ENCODE data around the gene PRELP.
A peak's percentile ranks its signal among the peaks of the same experiment; 100 is the strongest.
"Not testable (repeated sequence)": the region's sequence is repeated elsewhere in the genome, so short reads cannot be mapped to it uniquely, and the experiment has no call there.

Gene PRELP

GRCh38 chr1:203453616-203454015, 22.0 kb upstream of the PRELP start:
- DNase-seq (ENCODE audit: low read depth, low spot score) = no peak

- peak; percentile 35 for DNase-seq (ENCODE audit: low read depth, low spot score)
These were observed 20.6 kb upstream of the PRELP start for GRCh38 chr1:203454986-203455471.

- no peak for DNase-seq (ENCODE audit: low read depth, low spot score)
These were observed 19.9 kb upstream of the PRELP start for GRCh38 chr1:203455706-203456105.

- no peak for DNase-seq (ENCODE audit: low read depth, low spot score)
These were observed 19.0 kb upstream of the PRELP start for GRCh38 chr1:203456577-203456976.

- DNase-seq (ENCODE audit: low read depth, low spot score) = no peak
These were observed 17.5 kb upstream of the PRELP start for GRCh38 chr1:203458078-203458477.

- no peak for DNase-seq (ENCODE audit: low read depth, low spot score)
These were observed 15.9 kb upstream of the PRELP start for GRCh38 chr1:203459671-203460201.

- no peak for DNase-seq (ENCODE audit: low read depth, low spot score)
These were observed 13.9 kb upstream of the PRELP start for GRCh38 chr1:203461717-203462116.

GRCh38 chr1:203462143-203462542, 13.5 kb upstream of the PRELP start:
- DNase-seq (ENCODE audit: low read depth, low spot score) = no peak

GRCh38 chr1:203462878-203463277, 12.7 kb upstream of the PRELP start:
- DNase-seq (ENCODE audit: low read depth, low spot score) = no peak

GRCh38 chr1:203463469-203464062, 12.0 kb upstream of the PRELP start:
- no peak for DNase-seq (ENCODE audit: low read depth, low spot score)

GRCh38 chr1:203464226-203464625, 11.4 kb upstream of the PRELP start:
- no peak for DNase-seq (ENCODE audit: low read depth, low spot score)

GRCh38 chr1:203464743-203465142, 10.9 kb upstream of the PRELP start:
- no peak for DNase-seq (ENCODE audit: low read depth, low spot score)

GRCh38 chr1:203465146-203465798, 10.3 kb upstream of the PRELP start:
- no peak for DNase-seq (ENCODE audit: low read depth, low spot score)

- peak; percentile 89 for DNase-seq (ENCODE audit: low read depth, low spot score)
These were observed 9.7 kb upstream of the PRELP start for GRCh38 chr1:203465948-203466347.

- not testable (repeated sequence) for DNase-seq (ENCODE audit: low read depth, low spot score)
These were observed 8.6 kb upstream of the PRELP start for GRCh38 chr1:203466906-203467549.

- no peak for DNase-seq (ENCODE audit: low read depth, low spot score)
These were observed 8.1 kb upstream of the PRELP start for GRCh38 chr1:203467550-203467921.

- no peak for DNase-seq (ENCODE audit: low read depth, low spot score)
These were observed 7.3 kb upstream of the PRELP start for GRCh38 chr1:203468326-203468725.

- no peak for DNase-seq (ENCODE audit: low read depth, low spot score)
These were observed 5.4 kb upstream of the PRELP start for GRCh38 chr1:203470240-203470639.

- DNase-seq (ENCODE audit: low read depth, low spot score) = no peak
These were observed 3.8 kb upstream of the PRELP start for GRCh38 chr1:203471841-203472240.

- no peak for DNase-seq (ENCODE audit: low read depth, low spot score)
These were observed 2.3 kb upstream of the PRELP start for GRCh38 chr1:203473281-203473680.

GRCh38 chr1:203473781-203474305, 1.8 kb upstream of the PRELP start:
- no peak for DNase-seq (ENCODE audit: low read depth, low spot score)

GRCh38 chr1:203476216-203476814, 709 bp downstream of the PRELP start:
- DNase-seq (ENCODE audit: low read depth, low spot score) = no peak

Data from ELF-1 (cell line).